GM15510 (cell line): Measurements from ENCODE around the gene SYP.

Experiments used
- POLR2A ChIP-seq: IDR thresholded peaks from 3 replicates; pipeline ENCODE4 v1.6.1; 2011; ENCODE audit warnings: borderline replicate concordance; ENCODE audit not compliant: insufficient read length; ENCODE audit errors: extremely low read depth

The SYP gene

DNA sequence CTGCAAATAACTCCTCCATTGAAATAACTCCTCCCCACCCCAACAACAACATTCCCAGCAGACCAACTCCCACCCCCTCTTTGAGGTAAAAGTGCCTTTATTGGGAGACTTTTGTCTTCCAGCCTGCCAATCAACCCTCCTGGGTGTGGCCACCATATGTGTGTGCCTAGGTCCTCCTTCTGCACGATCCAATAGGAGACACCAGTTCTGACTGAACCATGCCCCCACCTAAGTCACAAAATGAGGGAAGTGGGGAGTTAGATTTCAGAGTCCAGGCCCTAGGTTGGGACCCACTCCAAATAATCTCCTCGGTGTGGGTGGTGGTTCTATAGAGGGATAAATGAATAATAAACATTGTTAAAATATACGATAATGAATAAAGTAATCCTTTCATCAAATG lies 25.3 kb downstream of the SYP start:
- no peak for TF ChIP-seq POLR2A

- no peak for TF ChIP-seq POLR2A
Observed at GRCh38 chrX:49172280-49172780, 27.7 kb downstream of the SYP start.

DNA sequence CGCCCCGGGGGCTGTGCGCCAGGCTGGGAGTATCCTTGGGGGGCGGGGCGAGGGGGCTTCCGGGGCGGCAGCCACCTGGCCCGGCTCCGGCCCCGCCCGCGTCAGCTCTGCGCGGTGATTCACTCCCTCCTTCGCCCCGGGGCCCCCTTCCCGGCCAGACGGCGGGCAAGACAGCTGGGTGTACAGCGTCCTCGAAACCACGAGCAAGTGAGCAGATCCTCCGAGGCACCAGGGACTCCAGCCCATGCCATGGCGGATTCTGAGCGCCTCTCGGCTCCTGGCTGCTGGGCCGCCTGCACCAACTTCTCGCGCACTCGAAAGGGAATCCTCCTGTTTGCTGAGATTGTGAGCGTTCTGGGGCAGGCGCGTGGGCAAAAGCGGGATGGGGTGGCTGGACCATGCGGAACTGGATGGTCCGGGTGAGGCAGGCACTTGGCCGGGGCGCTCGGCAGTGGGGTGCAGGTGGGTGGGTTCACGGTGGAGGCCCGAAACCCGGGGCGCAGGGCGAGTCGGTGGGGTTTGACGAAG lies 28.2 kb downstream of the SYP start, which contains the start of gene PLP2:
Gene PLP2, plus strand, starts transcription at position 147 of the 528 bp plus-strand sequence. Its CDS starts 103 bp downstream, at position 250.
- TF ChIP-seq POLR2A, result peak; percentile 56

- no peak for TF ChIP-seq POLR2A
Observed at GRCh38 chrX:49167740-49168108, 32.3 kb downstream of the SYP start.

- TF ChIP-seq POLR2A, result peak; percentile 23
Observed at GRCh38 chrX:49166914-49167739, 32.9 kb downstream of the SYP start.

DNA sequence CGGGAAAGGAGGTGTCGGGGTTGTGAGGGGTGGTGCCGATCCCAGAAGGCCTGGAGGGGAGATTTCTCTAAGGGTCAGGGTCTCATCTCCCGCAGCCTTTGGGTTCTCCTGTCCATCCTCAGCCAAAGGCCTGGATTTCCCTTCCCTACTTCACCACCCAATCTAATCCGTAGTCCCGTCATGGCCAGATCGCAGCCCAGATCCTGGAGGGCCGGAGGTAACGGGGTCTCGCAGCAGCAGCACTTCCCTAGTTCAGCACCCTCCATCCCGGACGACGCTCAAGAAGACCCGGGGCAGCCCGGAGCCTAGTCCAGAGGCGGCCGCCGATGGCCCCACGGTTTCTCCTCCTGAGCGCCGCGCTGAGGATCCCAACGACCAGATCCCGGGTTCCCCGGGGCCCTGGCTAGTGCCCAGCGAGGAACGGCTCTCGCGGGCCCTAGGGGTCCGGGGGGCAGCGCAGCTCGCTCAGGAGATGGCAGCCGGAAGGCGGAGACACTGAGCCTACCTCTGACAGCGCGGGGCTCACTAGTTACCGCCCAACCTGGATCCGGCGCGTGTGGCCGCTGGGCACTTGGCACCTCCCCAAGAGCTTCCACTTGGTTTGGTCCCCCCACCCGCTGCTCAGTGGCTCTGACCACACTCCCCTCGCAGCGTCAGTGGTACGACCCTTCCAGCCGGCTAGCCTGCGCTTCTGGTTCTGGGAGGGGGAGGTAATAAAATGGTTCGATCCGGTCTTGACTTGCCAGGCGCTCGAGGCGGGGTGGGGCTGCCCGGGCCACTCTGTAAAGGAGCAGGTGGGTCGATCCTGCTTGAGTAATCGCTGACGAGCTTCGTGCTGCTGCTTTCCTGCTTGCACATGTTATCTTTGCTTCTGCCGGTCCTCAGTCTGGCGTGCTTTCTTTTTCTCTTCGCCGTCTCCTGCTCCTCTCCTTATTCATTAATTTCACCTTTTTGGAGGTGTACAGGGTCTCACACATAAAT lies 33.8 kb downstream of the SYP start:
- peak; percentile 38 for TF ChIP-seq POLR2A

DNA sequence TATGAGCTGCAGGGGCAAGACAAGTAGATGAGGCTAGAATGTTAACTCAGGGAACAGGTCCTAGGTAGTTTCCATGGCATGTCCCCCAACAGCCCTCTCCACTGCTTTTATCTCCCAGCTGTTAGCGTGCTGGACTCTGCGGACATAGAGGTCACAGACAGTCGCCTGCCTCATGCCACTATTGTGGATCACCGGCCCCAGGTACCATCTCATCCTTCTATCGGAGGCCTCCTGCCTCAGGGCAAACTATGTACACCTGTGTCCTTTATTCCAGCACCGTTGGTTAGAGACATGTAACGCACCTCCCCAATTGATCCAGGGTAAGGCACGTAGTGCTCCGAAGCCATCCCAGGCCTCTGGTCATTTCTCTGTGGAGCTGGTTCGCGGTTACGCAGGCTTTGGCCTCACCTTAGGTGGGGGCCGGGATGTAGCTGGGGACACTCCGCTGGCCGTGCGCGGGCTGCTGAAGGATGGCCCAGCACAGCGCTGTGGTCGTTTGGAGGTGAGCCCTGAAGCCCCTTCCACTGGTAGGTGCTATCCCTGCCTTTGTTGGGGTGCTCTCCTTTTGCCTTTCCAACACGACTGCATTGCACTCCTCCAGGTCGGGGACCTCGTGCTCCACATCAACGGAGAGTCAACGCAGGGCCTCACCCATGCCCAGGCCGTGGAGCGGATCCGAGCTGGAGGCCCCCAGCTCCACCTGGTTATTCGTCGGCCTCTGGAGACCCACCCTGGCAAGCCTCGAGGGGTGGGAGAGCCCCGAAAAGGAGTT lies 35.2 kb downstream of the SYP start:
- TF ChIP-seq POLR2A, result no peak

- TF ChIP-seq POLR2A, result peak; percentile 46
Observed at GRCh38 chrX:49163555-49164419, 36.2 kb downstream of the SYP start.

GRCh38 chrX:49162620-49163019 lies 37.4 kb downstream of the SYP start, which contains the start of gene MAGIX:
MAGIX (plus strand) TSS chrX:49162758; CDS start chrX:49162890, 132 bp downstream.
- no peak for TF ChIP-seq POLR2A

GRCh38 chrX:49161632-49162031 lies 38.4 kb downstream of the SYP start:
- no peak for TF ChIP-seq POLR2A

- no peak for TF ChIP-seq POLR2A
Observed at GRCh38 chrX:49160908-49161307, 39.1 kb downstream of the SYP start.

DNA sequence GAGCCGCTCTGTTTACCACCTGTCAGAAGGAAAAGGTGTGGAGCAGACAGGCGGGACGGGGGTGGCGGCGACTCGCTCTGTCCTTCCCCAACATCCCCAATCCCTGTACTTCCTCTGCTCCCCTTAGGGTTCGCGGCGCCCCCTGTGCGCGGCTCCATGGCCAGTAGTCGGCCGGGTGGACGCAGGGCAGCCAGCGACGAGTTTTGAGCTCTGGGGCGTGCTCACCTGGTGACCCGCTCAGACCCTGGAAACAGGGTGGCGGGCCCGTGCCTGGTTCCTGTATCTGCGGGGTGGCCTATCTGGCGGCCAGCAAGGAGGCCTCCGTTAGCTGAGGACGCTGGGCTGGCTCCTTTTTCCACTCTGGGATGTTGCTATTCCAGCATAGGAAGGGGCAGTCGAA lies 42.8 kb downstream of the SYP start:
- TF ChIP-seq POLR2A, result no peak

DNA sequence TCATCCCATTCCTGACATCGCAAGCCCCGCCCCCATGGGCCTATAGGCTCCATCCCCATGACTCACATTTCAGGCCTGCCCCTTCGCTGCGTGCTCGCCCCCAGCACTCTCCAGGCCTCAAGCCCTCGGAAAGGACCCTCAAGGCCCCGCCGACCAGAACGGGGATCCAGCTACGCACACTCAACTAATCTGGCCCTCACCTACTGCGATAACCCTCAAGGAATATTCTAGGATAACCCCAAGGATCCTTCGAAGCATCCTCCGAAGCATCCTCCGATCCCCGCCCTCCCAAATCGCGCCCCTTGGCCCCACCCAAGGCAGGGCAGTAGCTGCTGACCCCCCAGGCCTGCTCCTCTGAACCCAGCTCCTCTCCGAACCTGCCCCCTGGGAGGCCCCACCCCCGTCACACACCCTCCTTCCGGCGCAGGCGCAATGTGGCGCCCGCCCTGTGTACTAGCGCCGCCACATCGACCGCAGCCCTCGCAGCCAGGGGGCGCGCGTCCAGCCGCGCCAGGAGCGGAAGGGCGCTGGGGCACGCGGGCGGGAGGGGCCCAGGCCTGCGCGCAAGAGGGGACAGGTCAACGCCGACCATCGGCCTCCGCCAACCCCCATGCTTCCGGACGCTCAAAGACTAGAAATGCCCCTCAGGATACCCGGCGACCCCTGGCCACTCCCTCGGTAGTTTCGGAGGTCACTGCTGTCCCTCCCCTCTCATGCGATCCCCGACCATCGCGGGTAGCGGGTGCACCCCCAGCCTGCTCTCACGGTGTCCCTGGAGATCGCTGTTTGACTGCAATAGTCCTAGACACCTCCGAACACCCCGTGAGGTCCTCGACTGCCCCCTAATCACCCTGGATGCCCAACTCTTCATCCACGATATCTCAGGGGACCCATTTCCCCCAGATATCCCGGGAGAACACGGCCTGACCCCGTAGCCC lies 43.8 kb downstream of the SYP start:
- peak; percentile 39 for TF ChIP-seq POLR2A
